IMR-90 (cell line): ENCODE data around the gene ARHGEF17. TPM values are rescaled to one million over a fixed set of nuclear protein-coding genes. Genes with fewer than 3 reads are reported as not detected.

Experiments
- ATAC-seq: fragments of 200-7000 bp; cut with Tn5 transposase; 2 replicates; pipeline ENCODE4 v1.9.1; 2020; ENCODE audit warnings: low read depth, mild to moderate bottlenecking, moderate library complexity
- BruUV-seq: library from RNA; stranded (reverse); fragments of 400-500 nt; replicated peaks from 2 replicates; lab custom pipeline; 2021; lab: Mats Ljungman, UMichigan
- CTCF ChIA-PET: fragments of 300-600 bp; formaldehyde crosslinking; extraction: SDS; loops from one replicate; lab custom pipeline; 2021; ENCODE audit warnings: antibody characterized with exemption; lab: Yijun Ruan, JAX
- POLR2A ChIA-PET: fragments of 300-600 bp; sonication (Branson Sonifier 250); formaldehyde crosslinking; loops from one replicate; lab custom pipeline; 2022; ENCODE audit warnings: antibody characterized with exemption; ENCODE audit not compliant: unreplicated experiment; lab: Charles Lee
- DNase-seq: peaks from one replicate; pipeline ENCODE4 v3.0.0; 2013
- H2AFZ ChIP-seq: replicated peaks from 2 replicates; pipeline ENCODE3; 2013; ENCODE audit warnings: low read length, mild to moderate bottlenecking; ENCODE audit not compliant: poor library complexity
- H2AK5ac ChIP-seq: 2 replicates; pipeline ENCODE4 v1.6.1; 2013; ENCODE audit warnings: low read depth, low read length, inconsistent platforms
- H2AK9ac ChIP-seq: replicated peaks from 2 replicates; pipeline ENCODE3; 2013; ENCODE audit warnings: mild to moderate bottlenecking, low read depth, low read length, moderate library complexity; ENCODE audit not compliant: poor library complexity
- H2BK120ac ChIP-seq: 2 replicates; pipeline ENCODE4 v1.6.1; 2013; ENCODE audit warnings: low read depth, low read length, inconsistent platforms
- H2BK15ac ChIP-seq: 3 replicates; pipeline ENCODE4 v1.6.1; 2013; ENCODE audit warnings: low read depth, low read length, inconsistent platforms
- H2BK20ac ChIP-seq: 2 replicates; pipeline ENCODE4 v1.6.1; 2013; ENCODE audit warnings: low read depth, mild to moderate bottlenecking, inconsistent platforms, low read length, moderate library complexity
- H2BK5ac ChIP-seq: 2 replicates; pipeline ENCODE4 v1.6.1; 2013; ENCODE audit warnings: mild to moderate bottlenecking, low read depth, low read length, inconsistent platforms; ENCODE audit not compliant: poor library complexity, severe bottlenecking
- H3K14ac ChIP-seq: replicated peaks from 2 replicates; pipeline ENCODE4 v1.6.1; 2013; ENCODE audit warnings: low read depth, low read length, inconsistent platforms
- H3K18ac ChIP-seq: 2 replicates; pipeline ENCODE4 v1.6.1; 2013; ENCODE audit warnings: low read depth, low read length, control low read depth
- H3K23ac ChIP-seq: 2 replicates; pipeline ENCODE4 v1.6.1; 2013; ENCODE audit warnings: low read depth, low read length, inconsistent platforms
- H3K27ac ChIP-seq: 2 replicates; pipeline ENCODE4 v1.5.1; 2013; ENCODE audit warnings: mild to moderate bottlenecking, control low read depth, low read length; ENCODE audit not compliant: insufficient read depth
- H3K27me3 ChIP-seq: 2 replicates; pipeline ENCODE4 v1.6.1; 2013; ENCODE audit warnings: low read length; ENCODE audit not compliant: control insufficient read depth, insufficient read depth
- H3K36me3 ChIP-seq: 2 replicates; pipeline ENCODE4 v1.6.1; 2013; ENCODE audit warnings: low read length, mixed read lengths; ENCODE audit not compliant: control insufficient read depth, insufficient read depth
- H3K4ac ChIP-seq: 2 replicates; pipeline ENCODE4 v1.6.1; 2013; ENCODE audit warnings: low read depth, low read length, inconsistent platforms
- H3K4me1 ChIP-seq: 2 replicates; pipeline ENCODE4 v1.6.1; 2013; ENCODE audit warnings: low read length, mixed read lengths; ENCODE audit not compliant: control insufficient read depth, insufficient read depth
- H3K4me2 ChIP-seq: 2 replicates; pipeline ENCODE4 v1.6.1; 2013; ENCODE audit warnings: low read depth, mild to moderate bottlenecking, control low read depth, low read length, moderate library complexity
- H3K4me3 ChIP-seq: 2 replicates; pipeline ENCODE4 v1.5.1; 2013; ENCODE audit warnings: low read depth, mild to moderate bottlenecking, control low read depth, low read length, moderate library complexity; ENCODE audit not compliant: insufficient read depth
- H3K56ac ChIP-seq: 2 replicates; pipeline ENCODE4 v1.6.1; 2013; ENCODE audit warnings: low read length, inconsistent platforms; ENCODE audit not compliant: insufficient read depth; ENCODE audit errors: extremely low read depth
- H3K79me1 ChIP-seq, 2 experiments: 2 replicates each; pipeline ENCODE4 v1.6.1; 2013; ENCODE audit warnings: low read length in 2 of 2, inconsistent platforms in 1 of 2, low read depth in 1 of 2
- H3K9ac ChIP-seq: 2 replicates; pipeline ENCODE4 v1.6.1; 2013; ENCODE audit warnings: low read depth, low read length, control low read depth
- H3K9me1 ChIP-seq: 2 replicates; pipeline ENCODE4 v1.6.1; 2013; ENCODE audit warnings: low read length, inconsistent platforms; ENCODE audit not compliant: insufficient read depth
- H3K9me3 ChIP-seq: 2 replicates; pipeline ENCODE4 v1.6.1; 2013; ENCODE audit warnings: low read length; ENCODE audit not compliant: control insufficient read depth, insufficient read depth
- H4K20me1 ChIP-seq: 2 replicates; pipeline ENCODE4 v1.6.1; 2013; ENCODE audit warnings: low read length, inconsistent platforms; ENCODE audit not compliant: insufficient read depth
- H4K5ac ChIP-seq: 2 replicates; pipeline ENCODE4 v1.6.1; 2013; ENCODE audit warnings: mild to moderate bottlenecking, low read depth, low read length, control low read depth
- H4K8ac ChIP-seq, 2 experiments: 2 replicates each; pipeline ENCODE4 v1.6.1; 2013; ENCODE audit warnings: low read depth in 2 of 2, low read length in 2 of 2, control low read depth in 1 of 2, inconsistent platforms in 1 of 2
- H4K91ac ChIP-seq: 2 replicates; pipeline ENCODE4 v1.6.1; 2013; ENCODE audit warnings: low read depth, low read length, inconsistent platforms; ENCODE audit not compliant: insufficient read depth
- MAFK ChIP-seq: IDR thresholded peaks from 2 replicates; pipeline ENCODE4 v1.6.1; 2012; ENCODE audit warnings: low read depth, low read length, improper control_type of control experiment
- MXI1 ChIP-seq: IDR thresholded peaks from 2 replicates; pipeline ENCODE4 v1.6.1; 2012; ENCODE audit warnings: low read depth, mild to moderate bottlenecking, low read length, moderate library complexity, borderline replicate concordance
- NFE2L2 ChIP-seq: fragments of 150-350 bp; IDR thresholded peaks from 2 replicates; pipeline ENCODE4 v1.6.1; 2016; ENCODE audit warnings: low read depth, mild to moderate bottlenecking, low read length
- WGBS, 2 experiments: methylation state at CpG; one replicate each; pipeline versions ENCODE4 v1.1.5 to v1.1.7; 2013; ENCODE audit warnings: missing lambda C conversion rate in 2 of 2; ENCODE audit not compliant: insufficient read length in 1 of 2; ENCODE audit errors: extremely low coverage in 2 of 2; 5-methylcytosine and 5-hydroxymethylcytosine counted together
- dilution Hi-C: fragments of 300-500 bp; cut with HindIII; formaldehyde crosslinking; loops from one replicate; pipeline ENCODE4 v1.14.3; 2018; ENCODE audit warnings: low sequenced_read_pairs; ENCODE audit not compliant: unreplicated experiment
- in situ Hi-C: fragments of 300-500 bp; cut with MboI; formaldehyde crosslinking; loops from 3 replicates; pipeline ENCODE4 v1.14.3; 2019; ENCODE audit warnings: low sequenced_read_pairs, inconsistent platforms, mixed read lengths
- intact Hi-C: fragments of 100-400 bp; cut with micrococcal nuclease; formaldehyde crosslinking; loops from 2 replicates; pipeline ENCODE4 v1.10.0; 2022
- polyA plus RNA-seq, 3 experiments: library from polyadenylated mRNA; depleted of rRNA; stranded (reverse); fragments of >200 nt; gene quantifications; 2 replicates each; pipeline ENCODE4 v1.2.3, GENCODE V29; 2012; ENCODE audit warnings: low replicate concordance in 1 of 3
- total RNA-seq: library from RNA; depleted of rRNA; stranded (reverse); fragments of >200 nt; gene quantifications from 2 replicates; pipeline ENCODE4 v1.2.3, GENCODE V29; 2012

The ARHGEF17 gene
- total and polyA plus RNA-seq, 2 of the 4 experiments (the other 2 are of a cell fraction) = 21.7 to 97.7 TPM

- no peak overlapping the region for H2BK120ac ChIP-seq
- H4K8ac ChIP-seq = no peak overlapping the region
- intact Hi-C loops (loop anchor here (5.0 kb wide), 1 partner anchor 530 kb away; no protein-coding TSS in a partner anchor), in situ Hi-C loops (loop anchor here (5.0 kb wide), 1 partner anchor 255 kb away; no protein-coding TSS in a partner anchor), dilution Hi-C loops (no loop called here)
- no peak for TF ChIP-seq MAFK
- no peak for TF ChIP-seq NFE2L2
- TF ChIP-seq MXI1 = no peak
- no peak overlapping the region for H3K56ac ChIP-seq
- ChIA-PET CTCF (no interaction called here), POLR2A (interaction anchor here (0.6 kb wide), 1 partner anchor 83 kb away, joined by 4 read pairs; no protein-coding TSS in a partner anchor)
- ATAC-seq (no peak), DNase-seq (no peak)
- peaks cover 6% of the 10 kb centered on the region; the same call in 1 of the 2 replicates for H3K4me1 ChIP-seq
- no peak overlapping the region for H4K5ac ChIP-seq
- no TSS peak for BruUV-seq
- no peak overlapping the region for H2BK15ac ChIP-seq
- H2BK5ac ChIP-seq = no peak overlapping the region
- H2AFZ ChIP-seq = no peak overlapping the region
- H3K4me2 ChIP-seq = no peak overlapping the region
- no peak overlapping the region for H2AK9ac ChIP-seq
- H3K27ac ChIP-seq = no peak overlapping the region
- H3K23ac ChIP-seq = no peak overlapping the region
- no peak overlapping the region for H2AK5ac ChIP-seq
- H3K27me3 ChIP-seq = no peaks in the 10 kb centered on the region
- no peak overlapping the region for H3K9ac ChIP-seq
- no peak overlapping the region for H4K91ac ChIP-seq
- H3K4ac ChIP-seq = no peak overlapping the region
- no peak overlapping the region for H3K14ac ChIP-seq
- WGBS, 2 experiments = 96% methylated on average over 4 of the region's 15 CpGs; no CpG with 5 or more reads in 1 of the 2 experiments
- peaks cover 11% of the 10 kb centered on the region for H3K36me3 ChIP-seq
- no peaks in the 10 kb centered on the region for H3K79me1 ChIP-seq
- H3K18ac ChIP-seq = no peak overlapping the region
- H3K4me3 ChIP-seq = no peak overlapping the region
- H3K9me3 ChIP-seq = no peaks in the 10 kb centered on the region
- H4K20me1 ChIP-seq = no peaks in the 10 kb centered on the region
- no peak overlapping the region for H2BK20ac ChIP-seq
- no peaks in the 10 kb centered on the region; the same call in none of the 2 replicates for H3K9me1 ChIP-seq
Measured at GRCh38 chr11:73401924-73402833, 94.1 kb downstream of the ARHGEF17 start.
